ENCODE measurements around the gene NAALADL2.

The NAALADL2 gene

DNA sequence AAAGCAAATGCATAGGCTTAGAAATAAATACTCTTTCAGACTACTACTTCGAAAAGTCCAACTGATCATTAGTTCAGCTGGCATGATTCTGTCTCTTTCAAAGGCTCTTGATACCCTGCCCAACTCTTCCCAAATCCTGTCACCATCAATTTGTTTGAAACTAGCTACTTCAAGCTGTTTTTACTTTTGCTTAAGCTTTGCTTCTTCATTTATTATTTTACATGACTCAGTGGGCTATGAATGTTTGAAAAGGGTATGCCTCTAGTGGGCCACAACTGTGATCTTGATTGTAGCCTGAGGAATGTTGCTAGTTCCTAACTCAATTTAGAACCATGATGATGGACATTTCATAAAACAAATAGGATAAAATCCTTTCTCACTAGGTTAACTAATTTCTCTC is 340.8 kb downstream of the NAALADL2 start:
- Histone ChIP-seq H3K9ac (ENCODE audit: insufficient read length) (no peak overlapping the region), H3K27ac (no peak overlapping the region), H3K36me3 (ENCODE audit: insufficient read depth, low read length) (no peaks in the 10 kb centered on the region), H3K4me3 (no peak overlapping the region), H3K9me3 (ENCODE audit: low read depth, low read length) (no peaks in the 10 kb centered on the region; the same call in 1 of the 2 replicates)
- DNase-seq (ENCODE audit: low read depth, low spot score) = no peak
- TF ChIP-seq EZH2 (IDR thresholded peaks at IDR 0.05) = no peak
- no peak for TF ChIP-seq POLR2AphosphoS5 (IDR thresholded peaks at IDR 0.05; ENCODE audit: borderline replicate concordance, low read depth, low read length)
- no peak for TF ChIP-seq FOXP2 (optimal IDR thresholded peaks at IDR 0.05; ENCODE audit: control extremely low read depth, extremely low read length, insufficient read depth)

DNA sequence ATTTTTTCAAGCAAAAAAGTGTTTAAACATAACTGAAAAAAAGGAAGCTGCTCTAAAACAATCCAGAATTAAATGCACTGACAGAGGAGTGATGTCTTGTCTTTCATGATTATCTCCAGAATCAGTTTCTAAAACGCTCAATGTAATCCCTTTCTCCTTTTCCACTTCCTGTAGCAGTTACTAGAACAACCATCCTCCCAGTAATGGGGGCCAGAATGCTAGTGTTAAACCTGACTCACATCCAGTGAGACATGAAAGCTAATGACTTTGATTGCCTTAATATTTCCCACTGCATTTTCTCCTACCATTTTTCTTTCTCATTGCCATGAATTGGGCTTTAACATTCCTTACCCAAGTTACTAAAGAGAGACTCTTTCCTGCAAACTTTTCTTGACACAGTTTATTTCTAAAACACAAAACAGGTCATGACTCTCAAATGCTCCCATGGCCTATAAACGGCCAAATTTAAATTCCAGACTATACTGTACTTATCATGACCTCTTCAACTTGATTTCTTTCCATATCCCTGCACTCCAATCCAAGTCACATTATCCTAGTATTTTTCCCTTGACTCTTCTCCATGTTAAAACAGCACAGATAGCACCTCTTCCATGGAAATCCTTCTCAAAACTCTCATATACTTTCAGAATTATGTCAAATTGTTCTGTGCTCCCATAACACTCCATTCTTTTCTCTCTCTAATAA is 341.4 kb downstream of the NAALADL2 start:
- no peak overlapping the region for H3K4me3 ChIP-seq
- H3K36me3 ChIP-seq (ENCODE audit: insufficient read depth, low read length) = no peaks in the 10 kb centered on the region
- no peak overlapping the region for H3K27ac ChIP-seq
- no peak for DNase-seq (ENCODE audit: low read depth, low spot score)
- no peaks in the 10 kb centered on the region; the same call in 1 of the 2 replicates for H3K9me3 ChIP-seq (ENCODE audit: low read depth, low read length)
- TF ChIP-seq FOXP2 (optimal IDR thresholded peaks at IDR 0.05; ENCODE audit: control extremely low read depth, extremely low read length, insufficient read depth) (no peak), POLR2AphosphoS5 (IDR thresholded peaks at IDR 0.05; ENCODE audit: borderline replicate concordance, low read depth, low read length) (no peak), EZH2 (IDR thresholded peaks at IDR 0.05) (no peak)
- H3K9ac ChIP-seq (ENCODE audit: insufficient read length) = no peak overlapping the region

DNA sequence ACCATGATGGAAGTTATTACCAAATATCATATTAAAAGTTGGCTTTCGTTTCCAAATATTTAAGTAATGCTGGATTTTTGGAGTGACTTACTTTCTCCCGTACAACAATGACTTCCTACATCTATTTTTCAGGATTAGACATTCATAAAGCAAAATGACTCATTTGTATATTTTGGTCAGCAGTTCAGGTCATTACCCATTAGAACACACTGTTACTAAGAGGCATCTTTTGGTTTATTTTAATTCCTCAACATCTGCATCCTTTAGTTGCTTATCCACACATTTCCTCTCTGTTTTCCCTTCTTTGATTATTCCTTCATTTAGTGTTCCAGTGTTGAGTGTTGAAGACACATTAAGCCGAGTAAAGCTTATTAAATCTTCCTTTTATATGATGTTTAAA is 348.2 kb downstream of the NAALADL2 start:
- no peak overlapping the region for H3K4me3 ChIP-seq
- H3K36me3 ChIP-seq (ENCODE audit: insufficient read depth, low read length) = no peaks in the 10 kb centered on the region
- no peak overlapping the region for H3K9ac ChIP-seq (ENCODE audit: insufficient read length)
- no peaks in the 10 kb centered on the region; the same call in 1 of the 2 replicates for H3K9me3 ChIP-seq (ENCODE audit: low read depth, low read length)
- no peak overlapping the region for H3K27ac ChIP-seq
- no peak for DNase-seq (ENCODE audit: low read depth, low spot score)
- TF ChIP-seq POLR2AphosphoS5 (IDR thresholded peaks at IDR 0.05; ENCODE audit: borderline replicate concordance, low read depth, low read length) = no peak
- TF ChIP-seq FOXP2 (optimal IDR thresholded peaks at IDR 0.05; ENCODE audit: control extremely low read depth, extremely low read length, insufficient read depth) = no peak
- TF ChIP-seq EZH2 (IDR thresholded peaks at IDR 0.05) = no peak

DNA sequence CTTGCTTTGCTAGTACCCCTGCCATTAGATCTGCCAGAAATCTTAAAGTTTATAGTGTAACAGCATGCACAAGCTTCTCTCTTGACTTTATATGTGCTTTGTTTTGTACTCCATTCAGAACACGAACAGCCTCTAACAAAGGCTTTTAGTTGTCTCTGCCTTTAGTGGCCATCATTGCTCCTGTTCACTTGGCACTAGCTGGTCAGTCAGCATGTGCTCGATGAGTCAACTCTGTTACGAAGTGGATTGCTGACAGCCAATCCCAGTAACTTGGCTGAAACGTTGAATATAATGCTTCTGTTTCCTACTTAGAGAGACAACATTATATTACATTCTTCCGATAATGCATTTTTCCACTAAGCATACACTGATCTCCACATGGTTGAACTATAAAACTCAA is 349.2 kb downstream of the NAALADL2 start:
- H3K36me3 ChIP-seq (ENCODE audit: insufficient read depth, low read length) = no peaks in the 10 kb centered on the region
- H3K4me3 ChIP-seq = no peak overlapping the region
- TF ChIP-seq EZH2 (IDR thresholded peaks at IDR 0.05) (no peak), FOXP2 (optimal IDR thresholded peaks at IDR 0.05; ENCODE audit: control extremely low read depth, extremely low read length, insufficient read depth) (no peak), POLR2AphosphoS5 (IDR thresholded peaks at IDR 0.05; ENCODE audit: borderline replicate concordance, low read depth, low read length) (no peak)
- no peak overlapping the region for H3K27ac ChIP-seq
- no peak overlapping the region for H3K9ac ChIP-seq (ENCODE audit: insufficient read length)
- DNase-seq (ENCODE audit: low read depth, low spot score) = no peak
- H3K9me3 ChIP-seq (ENCODE audit: low read depth, low read length) = no peaks in the 10 kb centered on the region; the same call in 1 of the 2 replicates

DNA sequence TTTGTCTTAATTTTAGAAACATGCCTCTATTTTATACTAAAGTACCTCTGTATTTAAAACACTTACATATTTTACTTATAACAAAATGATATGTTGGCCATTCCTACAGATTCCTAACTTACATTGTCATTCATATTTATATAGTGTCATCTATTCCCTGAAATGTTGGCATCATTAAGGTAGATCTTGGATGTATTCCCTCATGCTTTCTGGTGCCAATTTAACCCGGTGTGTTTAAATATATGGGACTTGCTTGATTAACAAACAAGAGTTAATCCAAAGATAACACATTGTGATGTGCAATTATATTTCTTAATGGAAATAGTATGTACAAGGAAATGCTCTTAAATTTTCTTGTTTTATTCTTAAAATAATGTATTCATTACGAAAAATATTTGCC is 352.3 kb downstream of the NAALADL2 start:
- DNase-seq (ENCODE audit: low read depth, low spot score) = no peak
- no peak for TF ChIP-seq POLR2AphosphoS5 (IDR thresholded peaks at IDR 0.05; ENCODE audit: borderline replicate concordance, low read depth, low read length)
- no peak overlapping the region for H3K4me3 ChIP-seq
- no peaks in the 10 kb centered on the region for H3K36me3 ChIP-seq (ENCODE audit: insufficient read depth, low read length)
- H3K9ac ChIP-seq (ENCODE audit: insufficient read length) = no peak overlapping the region
- H3K9me3 ChIP-seq (ENCODE audit: low read depth, low read length) = no peaks in the 10 kb centered on the region
- no peak overlapping the region for H3K27ac ChIP-seq

DNA sequence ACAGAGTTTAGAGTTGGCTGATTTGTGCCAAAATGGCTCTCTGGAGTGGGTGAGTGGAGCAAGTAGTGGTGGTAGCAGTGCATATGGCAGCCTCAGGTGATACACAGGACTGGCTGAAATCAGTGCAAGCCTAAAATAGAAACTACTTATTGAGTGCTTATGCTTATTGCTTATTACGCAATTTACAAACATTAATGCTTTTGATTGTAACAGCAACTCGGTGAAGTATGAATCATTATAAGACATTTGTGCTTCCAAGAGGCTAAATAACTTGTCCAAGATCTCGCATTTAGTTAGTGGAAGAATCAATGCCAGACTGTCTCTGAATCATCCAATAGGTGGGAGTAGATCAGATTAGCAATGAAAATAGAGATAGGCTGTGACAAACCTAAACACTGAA is 353.8 kb downstream of the NAALADL2 start:
- Histone ChIP-seq H3K36me3 (ENCODE audit: insufficient read depth, low read length) (no peaks in the 10 kb centered on the region), H3K9ac (ENCODE audit: insufficient read length) (no peak overlapping the region), H3K4me3 (no peak overlapping the region), H3K27ac (0 out of 2 replicates have a peak overlapping the region, but pooled peaks have one; percentile 0), H3K9me3 (ENCODE audit: low read depth, low read length) (no peaks in the 10 kb centered on the region)
- TF ChIP-seq POLR2AphosphoS5 (IDR thresholded peaks at IDR 0.05; ENCODE audit: borderline replicate concordance, low read depth, low read length) (no peak), FOXP2 (optimal IDR thresholded peaks at IDR 0.05; ENCODE audit: control extremely low read depth, extremely low read length, insufficient read depth) (no peak), EZH2 (IDR thresholded peaks at IDR 0.05) (no peak)
- no peak for DNase-seq (ENCODE audit: low read depth, low spot score)

DNA sequence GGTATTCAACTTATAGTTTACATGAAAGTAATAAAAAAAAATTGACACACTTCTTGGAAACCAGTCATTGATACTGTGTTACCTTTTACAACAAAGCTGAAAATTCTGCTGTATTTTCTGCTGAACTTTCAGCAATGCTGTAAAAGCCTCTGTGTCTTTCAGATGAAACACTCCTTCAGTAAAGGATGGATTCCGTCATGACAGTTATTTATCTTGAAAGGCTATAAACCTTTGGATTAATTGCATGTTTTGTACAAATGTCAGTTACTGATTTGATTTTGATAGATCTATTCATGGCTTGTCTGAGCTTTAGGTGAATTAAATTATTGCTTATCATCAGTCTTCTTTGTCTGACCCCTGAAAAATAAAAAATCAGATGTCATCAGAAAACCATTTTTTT is 355.1 kb downstream of the NAALADL2 start:
- H3K27ac ChIP-seq = no peak overlapping the region
- no peak overlapping the region for H3K9ac ChIP-seq (ENCODE audit: insufficient read length)
- TF ChIP-seq FOXP2 (optimal IDR thresholded peaks at IDR 0.05; ENCODE audit: control extremely low read depth, extremely low read length, insufficient read depth) = no peak
- TF ChIP-seq POLR2AphosphoS5 (IDR thresholded peaks at IDR 0.05; ENCODE audit: borderline replicate concordance, low read depth, low read length) = no peak
- TF ChIP-seq EZH2 (IDR thresholded peaks at IDR 0.05) = no peak
- H3K4me3 ChIP-seq = no peak overlapping the region
- H3K36me3 ChIP-seq (ENCODE audit: insufficient read depth, low read length) = no peaks in the 10 kb centered on the region
- H3K9me3 ChIP-seq (ENCODE audit: low read depth, low read length) = no peaks in the 10 kb centered on the region
- no peak for DNase-seq (ENCODE audit: low read depth, low spot score)

DNA sequence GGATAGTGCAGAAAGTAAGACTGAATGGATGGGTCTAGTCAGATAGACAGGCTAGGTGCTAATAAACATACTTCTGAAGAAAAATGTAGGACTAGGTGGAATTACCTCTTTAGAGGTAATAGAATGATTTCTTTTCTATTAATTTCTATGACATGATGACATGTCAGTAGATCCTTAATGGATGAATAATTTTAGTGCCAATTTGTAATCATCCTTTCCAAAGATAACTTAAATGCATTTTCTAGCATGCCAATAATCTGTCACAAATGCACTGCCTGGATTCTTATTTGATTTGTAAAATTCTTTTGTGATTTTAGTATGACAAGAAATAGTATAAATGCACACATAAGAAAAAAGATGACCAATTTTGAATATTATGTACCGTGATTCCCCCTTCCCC is 356.7 kb downstream of the NAALADL2 start:
- TF ChIP-seq EZH2 (IDR thresholded peaks at IDR 0.05) = no peak
- no peak for TF ChIP-seq POLR2AphosphoS5 (IDR thresholded peaks at IDR 0.05; ENCODE audit: borderline replicate concordance, low read depth, low read length)
- TF ChIP-seq FOXP2 (optimal IDR thresholded peaks at IDR 0.05; ENCODE audit: control extremely low read depth, extremely low read length, insufficient read depth) = no peak
- no peaks in the 10 kb centered on the region for H3K9me3 ChIP-seq (ENCODE audit: low read depth, low read length)
- H3K36me3 ChIP-seq (ENCODE audit: insufficient read depth, low read length) = no peaks in the 10 kb centered on the region
- H3K9ac ChIP-seq (ENCODE audit: insufficient read length) = no peak overlapping the region
- no peak overlapping the region for H3K27ac ChIP-seq
- no peak overlapping the region for H3K4me3 ChIP-seq
- no peak for DNase-seq (ENCODE audit: low read depth, low spot score)

DNA sequence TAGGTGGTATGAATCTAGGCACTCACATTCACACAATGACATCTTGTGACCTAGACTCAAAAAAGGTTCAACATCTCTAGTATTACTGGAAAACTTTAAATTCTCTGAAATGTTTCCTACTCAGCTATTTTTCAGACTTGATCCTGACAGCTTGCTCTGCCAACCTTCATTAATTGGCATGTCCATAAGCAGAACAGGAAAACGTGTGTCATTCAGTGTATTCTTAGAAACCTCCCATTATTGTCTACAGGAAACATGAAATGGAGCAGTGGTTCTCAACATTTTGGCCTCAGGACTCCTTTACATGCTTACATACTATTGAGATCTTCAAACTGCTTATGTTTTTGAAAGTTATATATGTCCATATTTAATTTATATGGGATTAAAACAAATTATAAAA is 363.2 kb downstream of the NAALADL2 start:
- H3K9me3 ChIP-seq (ENCODE audit: low read depth, low read length) = no peaks in the 10 kb centered on the region
- no peak for TF ChIP-seq FOXP2 (optimal IDR thresholded peaks at IDR 0.05; ENCODE audit: control extremely low read depth, extremely low read length, insufficient read depth)
- TF ChIP-seq EZH2 (IDR thresholded peaks at IDR 0.05) = no peak
- no peak for TF ChIP-seq POLR2AphosphoS5 (IDR thresholded peaks at IDR 0.05; ENCODE audit: borderline replicate concordance, low read depth, low read length)
- no peak for DNase-seq (ENCODE audit: low read depth, low spot score)
- H3K9ac ChIP-seq (ENCODE audit: insufficient read length) = no peak overlapping the region
- H3K27ac ChIP-seq = no peak overlapping the region
- no peaks in the 10 kb centered on the region for H3K36me3 ChIP-seq (ENCODE audit: insufficient read depth, low read length)
- no peak overlapping the region for H3K4me3 ChIP-seq
